Activated CD4-positive, alpha-beta T cell treated with anti-CD3 and anti-CD28 coated beads for 4 hours (primary cell): Measurements from ENCODE around the gene LGALS1.
"Not testable (repeated sequence)": the region's sequence is repeated elsewhere in the genome, so short reads cannot be mapped to it uniquely, and the experiment has no call there.

ENCODE experiments used
- DNase-seq, 2 donors: peaks; one replicate each; pipeline ENCODE4 v3.0.0-alpha.2; 2020

Gene LGALS1

DNA sequence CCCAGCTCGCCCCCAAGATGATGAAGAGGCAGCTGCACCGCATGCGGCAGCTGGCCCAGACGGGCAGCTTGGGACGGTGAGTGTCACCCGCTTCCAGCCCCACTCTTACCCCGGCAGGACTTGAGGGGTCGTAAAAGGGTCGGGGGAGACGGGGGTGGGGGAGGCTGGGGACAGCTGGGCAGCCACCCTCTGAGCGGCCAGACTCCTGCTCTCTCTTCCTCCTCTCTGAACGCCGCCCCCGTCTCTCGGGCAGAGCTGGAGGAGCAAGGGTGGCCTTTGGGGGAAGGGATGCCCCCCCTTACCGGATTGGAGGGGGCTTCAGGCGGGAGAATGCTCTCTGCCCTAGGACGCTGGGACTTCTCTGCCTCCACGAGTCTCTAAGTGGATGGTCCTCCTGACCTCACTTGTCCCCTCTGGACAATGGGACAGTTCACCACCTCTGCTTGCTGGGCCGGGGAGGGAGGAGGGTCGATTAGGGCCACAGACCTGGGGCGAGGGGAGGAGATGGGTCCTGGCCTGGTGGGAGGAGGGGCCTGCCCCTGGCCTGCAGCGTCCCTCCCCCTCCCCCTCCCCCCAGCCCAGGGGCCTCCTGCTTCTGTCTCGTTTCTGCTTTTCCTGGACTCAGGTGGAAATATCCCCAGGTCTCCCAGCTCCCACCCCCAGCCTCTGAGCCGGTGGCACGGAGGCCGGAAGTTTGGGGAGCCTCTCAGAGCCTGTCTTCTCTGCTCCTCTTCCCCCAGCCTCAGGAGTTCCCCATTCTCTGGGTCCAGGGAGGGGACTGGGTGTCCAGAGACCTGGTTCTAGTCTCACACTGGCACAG, 35.5 kb upstream of the LGALS1 start:
- DNase-seq = no peak

DNA sequence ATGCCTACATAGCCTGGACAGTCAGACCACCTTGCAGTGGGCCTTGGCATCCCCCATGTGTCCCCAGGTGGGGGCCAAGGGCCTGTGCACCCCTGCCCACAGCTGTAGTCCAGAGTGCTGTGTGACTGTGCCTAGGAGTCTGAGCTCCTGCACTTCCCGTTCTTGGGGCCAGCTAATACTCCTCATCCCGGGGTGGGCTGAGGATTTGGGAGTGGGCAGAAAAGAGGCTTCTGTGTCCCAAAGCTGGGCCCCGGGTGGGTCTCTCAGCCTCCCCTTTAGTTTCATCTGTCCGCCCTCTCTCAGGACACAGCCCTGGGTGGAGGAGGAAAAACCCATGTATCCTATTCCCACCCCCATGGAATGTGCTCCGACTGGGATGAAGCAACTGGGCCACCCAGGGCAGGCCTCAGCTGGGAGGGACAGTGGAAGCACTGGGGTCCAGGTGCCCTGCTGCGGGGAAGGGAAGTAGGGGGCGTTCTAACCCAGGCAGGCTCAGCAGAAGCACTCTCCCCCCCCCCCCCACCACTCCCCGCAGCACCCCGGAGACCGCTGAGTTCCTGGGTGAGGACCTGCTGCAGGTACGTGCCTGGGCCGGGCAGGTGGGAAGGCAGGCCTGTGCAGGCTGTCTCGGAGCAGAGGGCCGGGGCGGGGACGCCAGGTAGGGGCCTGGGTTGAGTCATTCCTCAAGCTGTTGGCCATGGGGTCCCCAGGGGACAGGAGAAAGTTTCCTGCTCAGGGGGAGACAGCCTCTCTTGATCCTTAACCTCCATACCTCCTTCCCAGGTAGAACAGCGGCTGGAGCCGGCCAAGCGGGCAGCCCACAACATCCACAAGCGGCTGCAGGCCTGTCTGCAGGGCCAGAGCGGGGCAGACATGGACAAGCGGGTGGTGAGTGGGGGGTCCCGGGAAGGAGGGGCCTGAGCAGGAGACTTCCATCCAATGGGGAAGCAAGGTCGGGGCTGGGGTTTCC, 34.6 kb upstream of the LGALS1 start:
- DNase-seq = no peak

DNA sequence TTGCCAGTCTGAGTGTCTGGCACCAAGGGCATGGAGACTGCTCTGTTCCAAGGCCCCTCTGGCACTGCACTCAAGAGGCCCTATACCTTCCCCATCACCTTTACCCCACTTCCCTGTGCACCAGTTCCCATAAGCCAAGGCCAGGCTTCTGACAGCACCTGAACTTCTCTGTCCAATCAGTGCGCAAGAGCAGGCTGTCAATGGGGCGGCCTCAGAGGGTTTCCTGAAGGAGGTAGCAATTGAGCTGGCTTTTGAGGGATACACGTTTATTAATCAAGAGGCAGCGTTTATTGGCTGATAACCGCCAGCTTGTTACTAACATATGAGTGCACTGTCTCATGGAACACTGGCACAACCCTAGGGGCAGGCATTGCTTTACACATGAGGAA, 33.9 kb upstream of the LGALS1 start:
- DNase-seq = no peak

DNA sequence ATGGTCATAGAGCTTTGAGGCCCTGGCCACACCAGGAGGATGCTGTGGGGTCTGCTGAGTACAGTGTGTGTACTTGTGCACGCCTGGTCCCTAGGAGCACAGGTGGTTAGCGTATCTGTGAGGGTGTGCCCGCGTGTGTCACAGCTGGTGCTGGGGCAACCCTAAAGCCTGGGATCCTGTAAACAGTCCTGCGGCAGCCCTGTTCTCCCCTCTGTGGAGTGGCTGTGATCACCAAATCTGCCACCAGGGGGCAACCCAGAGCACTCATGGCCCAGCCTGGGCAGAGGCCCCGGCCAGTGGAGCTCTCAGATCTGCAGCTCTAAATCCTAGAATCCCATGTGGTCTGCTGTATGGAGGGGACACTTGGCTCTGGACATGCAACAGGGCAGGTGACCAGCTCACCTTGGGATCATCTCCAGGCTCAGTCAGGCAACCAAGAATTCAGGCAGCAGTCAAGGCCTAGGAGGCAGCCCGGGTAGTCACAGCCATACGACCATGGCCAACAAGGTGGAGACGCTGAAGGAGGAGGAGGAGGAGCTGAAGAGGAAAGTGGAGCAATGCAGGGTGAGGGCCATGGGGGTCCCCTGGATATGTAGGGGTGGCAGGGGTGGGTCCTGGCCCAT, 32.1 kb upstream of the LGALS1 start:
- peak; percentile 80 to 91 for DNase-seq

DNA sequence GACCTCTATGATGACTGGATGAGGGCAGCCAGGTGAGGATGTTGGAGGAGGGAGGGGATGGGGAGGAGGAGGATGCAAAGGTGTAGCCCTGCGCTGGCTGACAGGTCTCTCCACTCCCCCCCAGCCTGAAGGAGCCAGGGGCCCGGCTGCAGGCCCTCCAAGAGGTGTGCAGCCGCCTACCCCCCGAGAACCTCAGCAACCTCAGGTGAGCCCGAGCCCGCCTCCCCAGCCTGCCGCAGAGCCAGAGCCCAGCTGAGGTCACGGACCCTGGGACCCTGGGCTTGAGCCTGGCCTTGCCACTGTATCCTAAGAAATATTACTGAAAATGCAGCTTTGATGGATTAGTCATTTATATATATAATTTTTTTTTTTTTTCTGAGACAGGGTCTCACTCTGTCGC, 28.1 kb upstream of the LGALS1 start:
- no peak for DNase-seq

DNA sequence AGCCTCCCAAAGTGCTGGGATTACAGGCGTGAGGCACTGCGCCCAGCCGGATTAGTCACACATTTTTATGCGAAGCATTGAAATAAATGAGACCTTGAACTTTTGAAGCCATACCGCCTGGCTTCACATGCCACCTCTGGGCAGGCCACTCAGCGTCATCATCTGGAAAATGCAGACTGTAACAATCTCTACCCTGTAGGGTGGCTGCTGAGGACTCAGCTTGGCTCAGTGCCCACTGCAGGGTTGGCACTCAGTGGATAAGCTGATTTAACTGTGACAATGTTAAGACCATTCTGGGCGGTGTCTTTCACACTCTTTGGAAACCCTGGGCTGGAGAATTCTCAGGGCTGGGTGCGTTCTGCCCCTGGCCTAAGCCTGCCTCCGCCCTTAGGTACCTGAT, 27.5 kb upstream of the LGALS1 start:
- no peak for DNase-seq

DNA sequence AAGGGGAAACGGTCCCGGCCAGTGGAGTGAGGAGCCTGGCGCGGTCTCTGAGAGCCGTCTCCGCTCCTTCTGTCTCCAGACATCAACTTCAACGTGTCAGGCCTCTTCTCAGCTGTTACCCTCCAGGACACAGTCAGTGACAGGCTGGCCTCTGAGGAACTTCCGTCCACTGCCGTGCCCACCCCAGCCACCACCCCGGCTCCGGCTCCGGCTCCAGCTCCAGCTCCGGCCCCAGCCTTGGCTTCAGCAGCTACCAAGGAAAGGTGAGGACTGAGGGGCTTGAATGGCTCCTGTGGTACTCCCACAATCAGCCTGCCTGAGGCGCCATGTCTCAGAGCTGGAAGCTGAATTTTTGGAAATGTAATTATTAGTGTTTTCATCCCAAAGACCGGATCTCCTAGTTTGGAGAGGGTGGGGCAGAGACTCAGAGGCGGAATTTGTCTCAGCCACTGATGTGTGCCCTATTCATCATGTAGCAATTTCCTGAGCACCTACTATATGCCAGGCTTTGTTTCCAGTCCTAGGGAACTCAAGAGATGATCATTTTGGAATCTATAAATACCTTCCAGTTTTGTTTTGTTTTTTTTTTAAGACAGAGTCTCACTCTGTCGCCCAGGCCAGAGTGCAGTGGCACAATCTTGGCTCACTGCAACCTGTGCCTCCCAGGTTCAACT, 24.8 kb upstream of the LGALS1 start:
- no peak for DNase-seq

DNA sequence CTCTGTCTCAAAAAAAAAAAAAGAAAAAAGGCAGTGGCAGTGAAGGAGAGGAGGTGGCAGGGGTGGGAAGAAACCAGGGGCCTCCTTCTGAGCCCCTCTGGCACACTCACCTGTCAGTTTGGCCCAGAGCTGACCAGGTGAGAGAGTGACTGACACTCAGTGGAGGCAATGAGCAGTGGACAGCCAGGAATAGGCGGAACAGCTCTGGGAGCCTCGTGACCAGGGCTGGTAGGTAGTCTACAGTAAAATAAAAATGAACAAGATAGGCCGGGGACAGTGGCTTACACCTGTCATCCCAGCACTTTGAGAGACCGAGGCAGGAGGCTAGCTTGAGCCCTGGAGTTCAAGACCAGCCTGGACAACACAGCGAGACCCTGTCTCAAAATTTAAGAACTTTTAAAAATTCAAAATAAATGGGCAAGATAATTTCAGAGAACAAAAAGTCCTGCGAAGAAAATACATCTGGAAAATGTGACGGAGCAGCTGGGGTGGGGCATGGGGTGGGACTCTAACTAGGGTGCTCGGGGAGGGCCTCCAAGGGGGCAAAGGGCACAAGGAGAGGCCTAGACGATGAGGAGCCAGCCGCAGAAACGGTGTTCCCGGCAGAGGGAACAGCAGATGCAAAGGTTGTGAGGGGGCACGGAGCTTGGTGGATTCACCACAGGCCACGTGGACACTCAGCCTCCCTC, 20.7 kb upstream of the LGALS1 start:
- DNase-seq = no peak

DNA sequence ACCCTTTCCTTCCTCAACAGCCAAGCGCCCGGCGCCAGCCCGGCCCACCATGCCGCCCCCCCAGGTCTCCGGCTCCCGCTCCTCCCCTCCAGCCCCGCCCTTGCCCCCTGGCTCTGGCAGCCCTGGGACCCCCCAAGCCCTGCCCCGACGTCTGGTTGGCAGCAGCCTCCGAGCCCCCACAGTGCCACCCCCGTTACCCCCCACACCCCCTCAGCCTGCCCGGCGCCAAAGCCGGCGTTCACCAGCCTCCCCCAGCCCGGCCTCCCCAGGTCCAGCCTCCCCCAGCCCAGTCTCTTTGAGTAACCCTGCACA, 20.2 kb upstream of the LGALS1 start:
- DNase-seq = no peak

DNA sequence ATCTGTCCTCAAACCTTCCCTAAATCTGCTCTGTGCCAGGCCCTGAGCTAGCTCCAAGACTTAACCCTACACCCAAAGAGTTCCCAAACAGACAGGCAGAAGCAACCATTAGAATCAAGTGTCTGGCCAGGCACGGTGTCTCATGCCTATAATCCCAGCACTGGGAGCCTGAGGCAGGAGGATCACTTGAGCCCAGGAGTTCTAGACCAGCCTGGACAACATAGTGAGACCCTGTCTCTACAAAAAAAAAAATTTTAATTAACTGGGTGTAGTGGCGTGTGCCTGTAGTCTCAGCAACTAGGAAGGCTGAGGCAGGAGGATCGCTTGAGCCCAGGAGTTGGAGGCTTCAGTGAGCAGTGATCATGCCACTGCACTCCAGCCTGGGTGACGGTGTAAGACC, 18.9 kb upstream of the LGALS1 start:
- not testable (repeated sequence) for DNase-seq

DNA sequence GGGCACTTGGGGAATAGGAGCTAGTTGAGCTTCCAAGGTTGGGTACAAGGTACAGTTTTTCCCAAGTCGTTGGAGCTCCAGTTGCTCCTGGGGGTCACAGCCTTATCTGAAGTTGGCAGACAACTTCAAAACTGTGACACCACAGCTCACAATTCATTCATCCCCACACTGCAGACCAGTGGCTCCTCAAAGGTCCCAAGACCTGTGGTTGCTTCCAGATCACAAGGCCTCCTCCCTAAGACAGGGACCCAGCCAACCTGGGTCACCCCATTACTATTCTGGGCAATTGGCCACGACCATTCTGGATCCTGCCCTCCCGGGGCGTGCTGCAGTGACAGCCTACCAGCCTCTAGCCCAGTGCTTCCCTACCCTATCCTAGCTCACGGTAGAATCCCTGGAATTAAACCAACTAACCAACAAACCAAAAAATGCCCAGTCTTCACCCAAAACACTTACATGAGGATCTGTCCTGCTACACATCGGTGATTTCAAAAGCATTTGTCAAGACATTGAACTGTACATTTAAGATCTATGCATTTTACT, 17.8 kb upstream of the LGALS1 start:
- no peak for DNase-seq

DNA sequence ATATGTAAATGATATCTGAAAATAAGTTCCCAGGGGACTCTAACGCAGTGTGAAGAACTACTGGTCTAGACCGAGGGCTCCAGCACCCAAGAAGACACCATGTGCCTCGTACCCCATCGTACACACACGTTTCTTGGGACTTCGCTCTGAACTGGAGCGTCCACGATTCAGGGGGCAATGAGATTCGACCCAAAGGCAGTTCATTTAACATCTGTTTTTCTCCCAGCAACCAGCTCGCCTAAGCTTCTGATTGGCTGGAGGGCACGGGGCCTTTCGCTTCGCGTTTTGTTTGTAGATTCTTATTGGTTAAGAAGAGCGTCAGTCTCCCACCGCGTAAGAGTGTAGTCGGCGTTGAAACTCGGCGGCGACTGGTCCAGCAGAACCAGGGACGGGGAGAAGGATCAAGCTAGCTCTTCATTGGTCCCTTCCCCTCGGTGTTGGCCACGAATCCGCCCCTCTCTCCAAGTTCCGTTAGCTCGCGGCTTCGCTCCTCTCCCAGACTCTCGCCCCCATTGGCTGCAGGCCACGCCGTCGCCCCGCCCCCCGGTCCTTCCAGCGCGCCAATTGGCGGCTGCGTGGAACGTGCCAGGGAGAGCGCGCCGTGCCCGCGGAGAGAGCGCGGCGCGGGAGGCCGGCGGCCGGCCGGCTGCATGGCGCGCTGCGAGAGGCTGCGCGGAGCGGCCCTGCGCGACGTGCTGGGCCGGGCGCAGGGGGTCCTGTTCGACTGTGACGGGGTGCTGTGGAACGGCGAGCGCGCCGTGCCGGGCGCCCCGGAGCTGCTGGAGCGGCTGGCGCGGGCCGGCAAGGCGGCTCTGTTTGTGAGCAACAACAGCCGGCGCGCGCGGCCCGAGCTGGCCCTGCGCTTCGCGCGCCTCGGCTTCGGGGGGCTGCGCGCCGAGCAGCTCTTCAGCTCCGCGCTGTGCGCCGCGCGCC, 17.0 kb upstream of the LGALS1 start, which contains the start of gene PDXP:
Gene PDXP, plus strand, starts transcription at position 591 of the 933 bp plus-strand sequence. Its CDS starts 60 bp downstream, at position 651.
- DNase-seq = peak; percentile 98

DNA sequence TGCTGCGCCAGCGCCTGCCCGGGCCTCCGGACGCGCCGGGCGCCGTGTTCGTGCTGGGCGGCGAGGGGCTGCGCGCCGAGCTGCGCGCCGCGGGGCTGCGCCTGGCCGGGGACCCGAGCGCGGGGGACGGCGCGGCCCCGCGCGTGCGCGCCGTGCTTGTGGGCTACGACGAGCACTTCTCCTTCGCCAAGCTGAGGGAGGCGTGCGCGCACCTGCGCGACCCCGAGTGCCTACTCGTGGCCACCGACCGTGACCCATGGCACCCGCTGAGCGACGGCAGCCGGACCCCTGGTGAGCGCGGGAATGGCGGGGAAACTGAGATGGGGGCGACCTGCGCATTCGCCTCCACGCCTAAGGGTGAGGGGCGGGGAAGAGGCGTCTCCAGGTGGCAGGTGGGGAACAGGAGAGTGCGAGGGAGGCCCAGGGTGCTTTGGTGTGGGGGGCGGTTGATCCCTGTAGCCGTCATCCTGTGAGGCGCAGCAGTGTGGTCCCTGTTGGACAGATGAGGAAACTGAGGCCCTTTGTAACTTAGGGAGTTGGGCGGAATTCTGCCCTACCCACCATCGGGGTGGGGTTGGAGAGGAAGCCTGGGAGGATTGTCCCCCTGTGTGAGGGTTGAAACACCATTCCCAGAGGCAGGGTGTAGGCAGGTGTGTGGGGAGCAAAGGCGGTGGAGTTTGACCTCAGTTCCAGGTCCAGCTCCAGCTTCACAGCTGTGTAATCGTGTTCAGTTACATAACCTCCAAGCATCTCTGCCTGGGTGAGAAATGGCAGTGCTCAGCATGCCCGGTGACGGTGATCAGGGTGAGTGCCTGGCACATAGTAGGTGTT, 16.2 kb upstream of the LGALS1 start:
- DNase-seq = no peak

DNA sequence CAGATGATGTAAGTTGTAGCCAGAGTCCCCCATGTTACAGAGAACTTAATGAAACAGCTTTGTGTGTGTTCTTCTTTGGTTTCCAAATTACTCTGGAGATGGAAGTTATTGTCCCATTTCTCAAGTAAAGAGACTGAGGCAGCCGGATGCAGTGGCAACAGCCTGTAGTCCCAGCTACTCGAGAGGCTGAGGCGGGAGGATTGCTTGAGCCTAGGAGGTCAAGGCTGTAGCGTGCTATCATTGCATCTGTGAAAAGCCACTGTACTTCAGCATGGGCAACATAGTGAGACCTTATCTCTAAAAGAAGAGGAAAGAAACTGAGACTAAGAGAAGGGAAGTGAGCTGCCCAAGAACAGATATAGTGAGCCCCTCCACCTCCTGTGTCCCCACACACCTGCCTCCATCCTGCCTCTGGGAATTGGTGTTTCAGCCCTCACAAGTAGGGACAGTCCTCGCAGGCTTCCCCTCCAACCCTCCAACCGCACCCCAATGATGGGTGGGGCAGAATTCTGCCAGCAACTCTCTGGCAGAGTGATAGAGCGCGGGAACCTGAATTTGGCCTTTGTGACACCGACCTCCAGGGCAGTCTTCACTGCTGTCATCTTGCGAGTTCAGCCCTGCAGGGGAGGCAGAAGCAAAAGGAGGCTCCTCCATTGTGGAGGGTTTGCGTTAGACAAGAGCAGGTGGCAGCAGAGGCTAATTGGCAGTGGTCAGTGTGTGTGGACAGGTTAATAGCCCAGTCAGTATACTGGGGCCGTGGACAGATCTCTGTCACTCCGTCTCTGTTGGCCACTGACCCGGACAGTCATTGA, 15.3 kb upstream of the LGALS1 start:
- DNase-seq = no peak

DNA sequence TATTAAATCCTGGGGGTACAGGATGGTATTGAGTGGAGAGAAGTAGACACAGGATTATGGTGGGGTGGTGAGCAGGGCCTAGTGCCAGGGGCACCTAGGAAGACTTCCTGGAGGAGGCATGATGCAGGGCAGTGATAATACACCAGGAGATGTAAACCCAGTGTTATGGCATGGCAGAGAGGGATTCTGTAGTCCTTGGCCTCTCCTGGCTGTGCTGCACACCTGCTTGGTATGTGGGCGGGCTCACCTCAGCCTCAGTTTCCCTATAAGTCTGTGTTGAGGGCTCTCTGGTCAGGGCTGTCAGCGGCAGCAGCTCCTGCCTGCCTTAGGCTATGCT, 14.8 kb upstream of the LGALS1 start:
- no peak for DNase-seq

DNA sequence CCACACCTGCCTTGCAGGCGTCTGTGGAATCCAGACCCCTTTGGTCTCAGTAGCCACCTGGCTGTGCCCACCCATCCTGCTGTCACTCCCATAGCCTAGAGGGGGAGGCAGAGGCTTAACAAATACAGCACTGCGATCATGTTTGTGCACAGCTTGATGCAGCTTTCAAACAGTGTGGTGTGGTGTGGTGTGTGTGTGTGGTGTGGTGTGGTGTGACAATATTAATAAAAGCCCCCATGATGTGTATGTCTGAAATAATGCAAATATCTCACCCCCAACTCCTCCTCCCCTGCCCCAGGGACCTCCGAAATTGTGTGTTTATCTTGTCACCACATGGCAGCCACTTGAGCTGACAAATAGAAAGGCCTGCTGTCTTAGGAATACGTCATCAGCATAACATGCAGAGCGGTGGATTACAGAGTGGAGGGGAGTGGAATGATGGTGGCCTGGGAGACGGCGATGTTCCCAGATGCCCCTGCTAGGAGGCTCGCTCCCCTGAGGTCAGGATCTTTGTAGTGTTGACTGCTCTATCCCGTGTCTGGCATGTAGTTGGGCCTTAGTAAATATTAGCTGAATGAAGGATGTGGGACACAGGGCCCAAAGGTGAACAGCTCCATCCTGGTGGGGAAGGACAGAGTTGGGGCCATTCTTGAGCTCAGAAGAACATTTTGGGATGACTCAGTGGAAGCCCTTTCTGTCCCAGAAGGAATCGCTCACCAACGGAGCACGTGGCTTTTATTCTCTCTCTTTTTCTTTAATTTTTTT, 14.1 kb upstream of the LGALS1 start:
- no peak for DNase-seq

DNA sequence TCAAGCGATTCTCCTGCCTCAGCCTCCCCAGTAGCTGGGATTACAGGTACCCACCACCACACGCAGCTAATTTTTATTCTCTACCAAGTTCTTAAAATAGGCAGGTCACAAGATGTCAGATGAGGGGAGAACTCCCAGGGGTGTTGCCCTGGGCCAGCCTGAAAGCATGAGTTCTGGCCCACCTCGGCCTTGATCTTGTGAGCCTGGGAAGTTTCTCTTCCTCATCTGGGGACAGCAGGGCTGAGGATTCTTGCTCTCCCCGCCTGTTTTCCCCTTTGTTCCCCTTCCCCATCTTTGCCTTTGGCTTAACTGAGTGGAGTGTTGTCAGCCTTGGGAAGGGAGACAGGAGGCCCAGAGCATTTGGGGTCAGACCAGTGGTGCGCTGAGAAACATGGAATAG, 13.4 kb upstream of the LGALS1 start:
- no peak for DNase-seq

DNA sequence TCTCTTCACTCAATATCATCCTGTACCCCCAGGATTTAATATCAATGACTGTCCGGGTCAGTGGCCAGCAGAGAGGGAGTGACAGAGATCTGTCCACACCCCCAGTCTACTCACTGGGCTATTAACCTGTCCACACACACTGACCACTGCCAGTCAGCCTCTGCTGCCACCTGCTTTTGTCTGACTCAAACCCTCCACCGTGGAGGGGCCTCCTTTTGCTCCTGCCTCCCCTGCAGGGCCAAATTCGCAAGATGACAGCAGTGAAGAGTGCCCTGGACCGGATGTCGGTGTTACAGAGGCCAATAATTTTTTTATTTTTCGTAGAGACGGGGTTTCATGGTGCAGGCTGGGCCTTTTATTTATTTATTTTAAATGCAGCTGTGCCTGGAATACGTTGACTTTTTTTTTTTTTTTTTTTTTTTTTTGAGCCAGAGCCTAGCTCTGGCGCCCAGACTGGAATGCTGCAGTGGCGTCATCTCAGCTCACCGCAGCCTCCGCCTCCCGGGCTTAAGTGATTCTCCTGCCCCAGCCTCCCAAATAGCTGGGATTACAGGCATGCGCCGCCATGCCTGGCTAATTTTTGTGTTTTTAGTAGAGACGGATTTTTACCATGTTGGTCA, 11.8 kb upstream of the LGALS1 start:
- no peak for DNase-seq
